GM19468 (cell line): ENCODE measurements around the gene DPY30.
"Not testable (repeated sequence)": the region's sequence is repeated elsewhere in the genome, so short reads cannot be mapped to it uniquely, and the experiment has no call there.

ENCODE experiments used
- ATAC-seq: cut with Tn5 transposase; IDR thresholded peaks from one replicate; pipeline ENCODE4 v1.9.1; 2021; ENCODE audit warnings: mild to moderate bottlenecking, moderate library complexity, moderate number of reproducible peaks; ENCODE audit not compliant: unreplicated experiment; ENCODE audit errors: extremely low read depth

Gene DPY30

DNA sequence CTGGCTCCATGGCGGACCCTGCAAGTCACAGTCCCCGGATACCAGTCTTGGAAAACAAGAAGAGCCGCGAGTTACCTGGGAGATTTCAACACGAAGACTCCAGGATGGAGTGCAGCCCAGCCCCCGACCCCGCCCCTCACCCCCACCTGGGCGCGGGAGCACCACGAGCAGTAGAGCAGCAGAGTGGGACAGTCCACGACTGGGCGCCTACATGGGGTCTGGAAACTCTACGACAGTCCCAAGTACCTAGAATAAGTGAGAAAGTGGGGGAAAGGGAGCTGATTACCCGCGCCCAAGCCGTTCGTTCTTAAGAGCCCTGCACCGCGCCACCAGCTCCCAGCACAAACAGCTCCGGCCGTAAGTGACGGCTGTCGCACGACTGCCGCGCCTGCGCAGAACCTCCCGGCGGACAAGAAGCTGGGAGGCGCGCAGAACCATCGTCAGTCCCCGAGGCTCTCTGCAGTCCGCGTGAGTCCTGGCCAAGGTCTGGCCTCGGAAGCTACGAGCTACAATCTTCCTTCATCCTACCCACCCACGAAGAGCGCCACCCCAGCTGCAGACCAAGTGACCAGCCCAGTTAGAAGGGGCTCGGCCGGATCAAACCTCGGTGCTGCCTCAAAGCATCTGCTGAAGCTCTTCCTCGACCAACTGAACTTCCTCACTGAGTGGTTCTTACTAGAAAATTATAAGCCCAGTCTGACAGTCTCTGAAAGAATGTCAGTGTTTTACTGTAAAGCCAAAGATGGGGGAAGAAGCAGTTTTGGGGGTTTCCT lies at the start of gene DPY30:
Gene DPY30 (minus strand): TSS at position 359 of the 773 bp plus-strand sequence. CDS start 349 bp downstream, at position 10.
- peak; percentile 80 for ATAC-seq

DNA sequence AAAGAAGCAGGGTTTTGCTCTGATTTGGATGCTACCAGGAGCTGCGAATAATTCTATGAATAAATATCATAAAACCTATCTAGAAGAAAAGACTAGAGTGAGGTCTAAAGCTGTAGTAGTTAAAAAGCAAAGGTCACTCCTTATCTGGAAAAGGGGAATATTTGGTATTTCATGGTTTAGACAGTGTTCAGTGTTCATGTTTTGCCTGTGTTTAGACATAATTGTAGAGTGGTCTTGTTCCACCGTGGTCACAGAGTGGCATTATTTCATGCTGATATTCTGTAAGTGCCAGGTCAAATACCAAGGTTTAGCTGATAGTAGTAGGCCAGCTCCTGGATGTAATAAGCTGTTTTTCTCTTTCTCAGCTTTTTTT lies 34.5 kb upstream of the DPY30 start:
- no peak for ATAC-seq

DNA sequence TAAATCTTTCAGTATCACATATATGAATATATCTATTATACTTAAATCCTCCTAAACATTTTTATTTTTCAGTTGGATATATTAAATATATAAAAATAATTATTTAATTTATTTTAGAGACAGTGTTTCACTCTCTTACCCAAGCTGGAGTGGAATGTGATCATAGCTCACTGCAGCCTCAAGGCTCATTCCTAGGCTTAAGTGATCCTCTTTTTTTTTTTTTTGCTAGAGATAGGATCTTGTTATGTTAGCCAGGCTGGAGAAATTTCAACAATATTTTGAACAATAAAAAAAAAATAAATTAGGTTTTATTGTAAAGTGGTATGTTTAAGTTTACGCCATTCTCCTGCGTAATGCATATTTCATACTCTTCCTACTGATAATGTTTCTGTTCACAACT lies 27.9 kb upstream of the DPY30 start:
- ATAC-seq: no peak

DNA sequence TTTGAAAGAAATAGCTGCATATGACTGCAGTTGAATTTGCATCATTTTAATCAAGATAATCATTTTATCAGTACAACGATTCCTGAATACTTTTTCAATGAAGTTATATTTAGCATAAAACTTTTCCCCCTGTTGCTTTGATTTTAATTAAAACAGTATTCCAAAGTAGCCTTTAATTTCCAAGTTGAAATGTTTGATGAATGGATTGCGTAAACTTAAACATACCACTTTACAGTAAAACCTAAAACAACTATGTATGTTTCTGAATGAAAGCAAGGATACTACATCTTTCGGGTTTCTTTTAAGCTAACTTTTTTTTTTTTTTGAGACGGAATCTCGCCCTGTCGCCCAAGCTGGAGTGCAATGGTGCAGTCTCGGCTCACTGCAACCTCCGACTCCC lies 25.1 kb upstream of the DPY30 start:
- no peak for ATAC-seq

DNA sequence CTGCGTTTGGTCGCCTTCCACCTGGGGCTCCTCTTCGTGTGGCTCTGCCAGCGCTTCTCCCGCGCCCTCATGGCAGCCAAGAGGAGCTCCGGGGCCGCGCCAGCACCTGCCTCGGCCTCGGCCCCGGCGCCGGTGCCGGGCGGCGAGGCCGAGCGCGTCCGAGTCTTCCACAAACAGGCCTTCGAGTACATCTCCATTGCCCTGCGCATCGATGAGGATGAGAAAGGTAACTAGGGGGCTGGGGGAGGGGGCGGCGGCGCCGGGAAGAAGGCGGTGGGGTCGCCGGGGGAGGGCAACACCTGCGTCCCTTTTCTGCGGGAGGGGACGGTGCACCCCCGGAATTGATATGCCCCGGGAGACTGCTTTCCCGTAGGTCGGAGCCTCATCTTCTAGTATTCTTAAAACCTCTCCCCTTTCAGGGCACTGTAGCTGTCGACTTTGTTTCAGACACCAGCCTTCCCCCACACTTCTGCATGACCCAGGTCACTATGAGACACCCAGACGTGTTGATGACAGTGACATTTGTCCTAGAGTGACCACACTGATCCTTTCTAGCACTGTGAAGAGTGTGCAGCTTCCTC lies 24.5 kb upstream of the DPY30 start:
- peak; percentile 1 for ATAC-seq

DNA sequence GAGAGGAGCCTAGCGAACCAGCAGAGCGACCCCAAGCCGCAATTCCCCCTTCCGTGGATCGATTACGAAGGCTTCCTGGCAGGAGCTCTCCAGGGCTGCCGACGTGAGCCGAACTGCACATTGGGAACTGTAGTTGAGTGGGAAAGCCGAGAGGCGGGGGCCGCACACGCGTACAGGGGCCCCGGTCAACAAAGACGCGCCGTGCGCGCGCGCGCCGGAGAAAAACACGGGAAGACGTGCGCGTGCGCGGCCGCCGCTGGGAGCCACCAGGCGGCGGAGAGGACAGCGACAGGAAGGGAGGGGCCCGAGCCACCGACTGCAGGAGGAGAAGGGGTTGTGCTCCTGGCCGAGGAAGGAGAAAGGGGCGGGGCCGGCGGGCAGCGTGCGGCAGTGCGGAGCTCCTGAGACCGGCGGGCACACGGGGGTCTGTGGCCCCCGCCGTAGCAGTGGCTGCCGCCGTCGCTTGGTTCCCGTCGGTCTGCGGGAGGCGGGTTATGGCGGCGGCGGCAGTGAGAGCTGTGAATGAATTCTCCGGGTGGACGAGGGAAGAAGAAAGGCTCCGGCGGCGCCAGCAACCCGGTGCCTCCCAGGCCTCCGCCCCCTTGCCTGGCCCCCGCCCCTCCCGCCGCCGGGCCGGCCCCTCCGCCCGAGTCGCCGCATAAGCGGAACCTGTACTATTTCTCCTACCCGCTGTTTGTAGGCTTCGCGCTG lies 23.9 kb upstream of the DPY30 start, which contains the start of gene SPAST:
Gene SPAST (plus strand): TSS at position 247 of the 711 bp plus-strand sequence. CDS start 276 bp downstream, at position 523.
- ATAC-seq: peak; percentile 92

DNA sequence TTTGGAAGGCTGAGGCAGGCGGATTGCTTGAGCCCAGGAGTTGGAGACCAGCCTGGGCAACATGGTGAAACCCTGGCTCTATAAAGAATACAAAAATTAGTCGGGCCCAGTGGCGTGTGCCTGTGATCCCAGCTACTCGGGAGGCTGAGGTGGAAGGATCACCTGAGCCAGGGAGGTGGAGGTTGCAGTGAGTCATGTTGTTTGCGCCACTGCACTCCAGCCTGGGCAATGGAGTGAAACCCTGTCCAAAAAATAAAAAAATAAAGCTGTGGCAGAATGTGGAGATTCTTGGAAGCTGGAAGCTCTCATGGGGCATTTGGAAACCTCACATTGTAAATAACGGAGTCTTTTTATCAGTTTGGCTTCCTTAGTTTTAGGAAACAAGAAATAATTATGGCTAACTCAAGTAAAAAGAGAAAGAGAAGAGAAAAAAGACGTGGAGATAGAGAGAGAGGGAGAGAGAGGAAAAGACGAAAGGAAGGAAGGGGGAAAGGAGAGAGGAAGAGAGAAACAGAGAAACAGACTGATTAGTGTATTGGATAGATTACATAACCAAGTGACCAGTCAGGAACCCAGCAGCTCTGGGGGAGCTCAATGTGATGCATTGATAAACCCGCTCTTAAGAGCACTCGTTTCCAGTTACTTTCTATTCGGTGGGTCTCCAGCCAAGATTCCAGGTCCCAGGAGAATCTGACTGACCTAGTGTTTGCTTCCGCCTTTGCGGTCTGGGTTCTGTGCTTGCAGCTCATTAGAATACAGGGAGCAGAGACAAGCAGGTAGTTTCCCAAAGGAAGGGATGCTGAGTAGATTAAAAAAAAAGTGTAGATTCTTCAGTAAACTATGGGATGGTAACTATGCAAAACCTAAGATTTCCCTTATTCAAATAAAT lies 22.6 kb upstream of the DPY30 start:
- ATAC-seq: no peak

DNA sequence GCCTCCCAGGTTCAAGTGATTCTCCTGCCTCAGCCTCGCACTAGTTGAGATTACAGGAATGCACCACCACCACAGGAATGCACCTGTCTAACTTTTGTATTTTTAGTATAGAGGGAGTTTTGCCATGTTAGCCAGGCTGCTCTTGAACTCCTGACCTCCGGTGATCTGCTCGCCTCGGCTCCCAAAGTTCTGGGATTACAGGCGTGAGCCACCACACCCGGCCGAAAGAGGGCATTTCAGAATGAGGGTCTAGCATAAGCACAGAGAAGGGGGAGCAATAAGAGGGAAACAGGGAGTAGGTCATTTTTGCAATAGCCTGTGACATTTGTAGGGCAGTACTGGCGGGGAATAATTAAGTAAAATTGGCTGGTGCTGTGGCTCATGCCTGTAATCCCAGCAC lies 21.8 kb upstream of the DPY30 start:
- no peak for ATAC-seq

DNA sequence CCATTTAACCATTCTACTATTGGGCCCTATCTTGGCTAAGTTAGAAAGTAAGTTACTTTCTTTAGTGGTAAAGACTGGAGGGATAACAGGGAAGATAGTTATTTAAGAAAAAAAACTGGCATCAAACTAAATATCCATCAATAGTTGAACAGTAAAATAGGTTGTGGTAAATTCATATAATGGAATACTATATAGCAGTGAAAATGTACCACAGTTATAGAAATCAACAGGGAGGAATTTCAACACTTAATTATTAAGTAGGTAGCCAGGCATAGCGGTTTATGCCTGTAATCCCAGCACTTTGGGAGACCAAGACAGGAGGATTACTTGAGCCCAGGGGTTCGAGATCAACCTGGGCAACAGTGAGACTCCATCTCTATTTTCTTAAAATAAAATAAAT lies 20.7 kb upstream of the DPY30 start:
- no peak for ATAC-seq

DNA sequence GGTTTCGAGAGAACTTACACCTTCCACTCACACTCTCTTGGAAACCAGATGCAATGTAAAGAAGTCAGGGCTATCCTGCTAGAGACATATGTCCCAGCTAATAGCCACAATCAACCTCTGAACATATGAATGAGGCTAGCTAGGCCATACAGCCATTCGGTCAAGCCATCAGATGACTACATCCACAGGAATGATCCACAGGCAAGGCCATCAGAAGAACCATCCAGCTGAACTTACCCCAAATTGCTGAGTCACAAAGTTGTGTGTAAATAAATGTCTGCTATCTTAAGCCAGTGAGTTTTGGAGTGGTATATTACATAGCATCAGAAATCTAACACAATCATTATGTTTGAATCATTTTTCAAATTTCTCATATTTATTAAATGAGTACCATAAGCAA lies 18.5 kb upstream of the DPY30 start:
- no peak for ATAC-seq

DNA sequence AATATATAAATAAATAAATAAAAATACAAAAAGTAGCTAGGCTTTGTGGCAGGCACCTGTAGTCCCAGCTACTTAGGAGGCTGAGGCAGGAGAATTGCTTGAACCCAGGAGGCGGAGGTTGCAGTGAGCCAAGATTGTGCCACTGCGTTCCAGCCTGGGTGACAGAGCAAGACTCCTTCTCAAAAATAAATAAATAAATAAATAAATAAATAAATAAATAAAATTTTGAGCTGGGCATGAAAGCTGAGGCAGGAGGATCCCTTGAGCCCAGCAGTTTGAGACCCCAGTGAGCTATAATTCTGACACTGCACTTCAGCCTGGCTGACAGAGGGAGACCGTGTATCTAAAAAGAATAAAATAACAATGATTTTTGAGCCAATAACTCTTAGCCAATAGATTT lies 15.0 kb upstream of the DPY30 start:
- ATAC-seq: not testable (repeated sequence)

DNA sequence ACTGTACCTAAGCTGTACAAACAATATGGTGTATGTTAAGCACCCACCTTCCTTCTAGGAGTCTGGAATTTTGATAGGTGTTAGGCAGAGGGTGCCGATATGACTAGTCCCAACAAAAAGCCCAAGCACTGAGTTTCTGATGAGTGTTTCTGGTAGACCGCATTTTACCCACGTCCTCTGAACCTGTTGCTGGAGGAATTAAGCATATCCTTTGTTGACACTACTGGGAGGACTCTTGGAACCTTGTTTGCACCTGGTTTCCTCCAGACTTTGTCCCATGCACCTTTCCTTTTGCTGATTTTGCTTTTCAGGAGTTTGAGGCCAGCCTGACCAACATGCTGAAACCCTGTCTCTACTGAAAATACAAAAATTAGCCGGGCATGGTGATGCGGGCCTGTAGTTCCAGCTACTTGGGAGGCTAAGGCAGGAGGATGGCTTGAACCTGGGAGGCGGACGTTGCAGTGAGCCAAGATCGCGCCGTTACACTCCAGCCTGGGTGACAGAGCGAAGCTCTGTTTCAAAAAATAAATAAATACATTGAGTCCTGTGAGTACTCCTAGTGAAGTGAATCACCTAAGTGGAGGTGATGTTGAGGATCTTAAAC lies 12.3 kb upstream of the DPY30 start:
- ATAC-seq: no peak

DNA sequence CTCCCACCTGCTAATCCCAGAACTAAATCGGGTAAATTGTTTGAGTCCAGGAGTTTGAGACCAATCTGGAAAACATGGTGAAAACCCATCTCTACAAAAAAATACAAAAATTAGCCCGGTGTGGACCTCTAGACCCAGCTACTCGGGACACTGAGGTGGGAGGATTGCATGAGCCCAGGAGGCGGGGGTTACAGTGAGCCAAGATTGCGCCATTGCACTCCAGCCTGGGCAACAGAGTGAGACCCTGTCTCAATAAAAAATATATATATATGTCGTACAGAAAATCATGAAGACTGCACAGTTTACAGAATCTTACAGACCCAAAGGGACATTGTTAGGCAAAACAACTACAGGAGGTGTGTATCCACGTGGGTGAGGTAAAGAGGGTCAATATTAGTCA lies 4.0 kb upstream of the DPY30 start:
- ATAC-seq: no peak

DNA sequence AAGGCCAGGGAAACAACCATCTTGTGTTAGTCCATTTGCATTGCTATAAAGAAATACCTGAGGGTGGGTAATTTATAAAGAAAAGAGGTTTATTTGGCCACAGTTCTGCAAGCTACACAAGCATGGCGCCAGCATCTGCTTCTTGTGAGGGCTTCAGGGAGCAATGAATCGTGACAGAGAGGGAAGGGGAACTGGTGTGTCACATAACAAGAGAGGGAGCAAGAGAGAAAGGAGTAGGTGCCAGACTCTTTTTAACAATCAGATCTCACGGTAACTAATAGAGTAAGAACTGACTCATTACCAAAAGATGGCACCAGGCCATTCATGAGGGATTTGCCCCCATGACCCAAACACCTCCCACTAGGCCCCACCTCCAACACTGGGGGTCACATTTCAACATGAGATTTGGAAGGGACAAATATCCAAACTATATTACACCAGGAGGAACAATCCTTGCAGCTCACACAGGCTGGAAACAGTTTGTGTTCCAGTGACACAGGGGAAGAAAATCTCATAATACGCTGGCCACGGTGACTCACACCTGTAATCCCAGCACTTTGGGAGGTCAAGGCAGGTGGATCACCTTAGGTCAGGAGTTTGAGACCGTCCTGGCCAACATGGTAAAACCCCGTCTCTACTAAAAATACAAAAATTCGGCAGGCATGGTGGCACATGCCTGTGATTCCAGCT lies 5.3 kb downstream of the DPY30 start:
- not testable (repeated sequence) for ATAC-seq

DNA sequence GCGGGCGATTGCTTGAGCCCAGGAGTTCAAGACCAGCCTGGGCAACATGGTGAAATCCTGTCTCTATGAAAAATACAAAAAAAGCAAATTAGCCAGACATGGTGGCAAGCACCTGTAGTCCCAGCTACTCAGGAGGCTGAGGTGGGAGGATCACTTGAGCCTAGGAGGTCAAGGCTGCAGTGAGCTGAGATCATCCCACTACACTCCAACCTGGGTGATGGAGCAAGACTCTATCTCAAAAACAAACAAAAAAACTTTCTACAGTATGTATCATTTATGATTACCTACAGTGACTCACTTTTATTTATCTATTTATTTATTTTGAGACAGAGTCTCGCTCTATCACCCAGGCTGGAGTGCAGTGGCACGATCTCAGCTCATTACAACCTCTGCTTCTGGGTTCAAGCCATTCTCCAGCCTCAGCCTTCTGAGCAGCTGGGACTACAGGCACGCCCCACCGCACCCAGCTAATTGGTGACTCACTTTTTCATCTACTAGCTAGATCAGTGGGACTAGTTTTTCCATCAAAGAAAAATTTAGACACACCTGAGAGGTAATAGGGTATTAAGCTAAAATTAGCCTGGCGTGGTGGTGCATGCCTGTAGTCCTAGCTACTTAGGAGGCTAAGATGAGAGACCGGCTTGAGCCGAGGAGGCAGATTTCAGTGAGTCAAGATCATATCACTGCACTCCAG lies 20.7 kb downstream of the DPY30 start:
- not testable (repeated sequence) for ATAC-seq

DNA sequence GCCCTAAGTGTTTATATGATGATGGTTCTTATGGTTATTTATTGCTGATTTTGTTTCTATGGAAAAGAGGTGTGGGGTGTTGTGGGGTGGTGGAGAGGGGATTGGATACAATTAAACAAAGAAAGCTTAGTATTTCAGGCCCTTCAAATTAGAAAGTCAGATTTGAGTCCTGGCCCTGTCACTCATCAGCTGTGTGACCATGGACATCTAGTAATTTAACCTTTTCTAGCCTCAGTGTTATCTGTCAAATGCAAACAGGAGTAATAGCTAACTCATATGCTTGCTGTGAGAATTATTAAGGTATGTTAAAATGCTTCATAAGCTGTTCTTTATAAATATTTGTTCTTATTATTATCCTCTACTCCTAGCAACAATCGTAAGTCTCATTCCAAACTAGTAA lies 26.7 kb downstream of the DPY30 start:
- ATAC-seq: no peak

DNA sequence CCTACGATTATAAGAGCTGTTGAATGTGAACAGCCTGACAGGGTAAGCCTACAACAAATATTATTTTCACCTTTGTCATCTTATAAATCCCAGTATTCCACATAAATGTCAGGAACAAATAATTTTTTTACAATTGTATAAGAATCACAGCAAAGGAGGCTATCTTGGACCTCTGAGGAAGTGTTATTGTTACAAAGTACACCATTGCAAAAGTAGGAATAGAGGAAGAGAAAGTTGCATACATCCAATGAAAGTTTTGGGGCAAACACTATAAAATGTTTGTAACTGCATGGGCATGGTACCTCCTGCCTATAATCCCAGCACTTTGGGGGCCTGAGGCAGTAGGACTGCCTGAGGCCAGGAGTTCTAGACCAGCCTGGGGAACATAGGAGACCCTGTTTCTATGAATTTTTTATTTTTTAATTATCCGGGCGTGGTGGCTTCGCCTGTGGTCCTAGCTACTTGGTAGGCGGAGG lies 28.1 kb downstream of the DPY30 start:
- ATAC-seq: no peak

DNA sequence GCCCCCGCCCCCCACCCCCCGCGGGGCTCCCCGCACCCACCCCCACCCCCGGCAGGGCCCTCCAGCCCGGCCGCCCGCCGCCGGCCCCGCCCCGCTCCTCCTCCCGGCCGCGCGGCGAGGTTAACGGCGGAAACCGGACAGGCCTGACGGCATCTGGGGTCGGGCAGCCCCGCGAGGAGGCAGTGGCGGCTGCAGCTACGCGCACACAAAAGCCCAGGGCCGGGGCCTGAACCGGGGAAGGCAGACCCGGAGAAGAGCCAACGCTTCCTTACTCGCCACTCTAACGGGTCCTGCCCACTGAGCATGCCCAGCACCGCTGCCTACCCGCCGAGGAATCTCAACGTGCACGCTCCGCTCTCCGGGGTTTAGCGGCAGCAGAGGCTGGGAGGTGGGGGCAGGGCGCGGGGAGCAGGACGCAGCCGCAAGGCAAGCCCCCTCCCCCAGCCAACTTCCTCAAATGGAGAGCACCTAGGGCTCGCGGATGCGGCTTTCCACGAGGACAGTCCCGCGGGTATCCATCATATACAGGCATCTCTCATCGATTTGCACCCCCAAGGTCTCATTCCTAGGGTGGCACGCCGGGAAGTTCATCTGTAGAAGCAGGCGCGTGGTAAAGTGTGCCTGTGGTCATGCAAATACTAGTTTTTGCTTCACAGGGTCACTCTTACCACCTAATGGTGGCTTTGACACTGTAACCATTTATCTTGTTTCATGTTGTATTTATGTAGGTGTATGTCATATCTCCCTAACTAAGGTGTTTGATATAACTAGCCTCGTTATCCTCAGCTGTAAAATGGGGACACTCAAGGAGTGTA lies 28.7 kb downstream of the DPY30 start, which contains the start of gene MEMO1:
Gene MEMO1 (minus strand): TSS at position 339 of the 815 bp plus-strand sequence. CDS start 761 bp downstream, outside the sequence.
- peak; percentile 49 for ATAC-seq
